Chondrocyte (in vitro differentiated cells): ENCODE measurements around the gene ALK. TPM values are rescaled to one million over a fixed set of nuclear protein-coding genes. Genes with fewer than 3 reads are reported as not detected.

Source experiments
- DNase-seq: peaks from one replicate; pipeline ENCODE4 v3.0.0; 2021; ENCODE audit warnings: mixed read lengths, low spot score
- H3K27ac Mint-ChIP-seq: one replicate; pipeline ENCODE4 v1.8.0; 2021; ENCODE audit warnings: mild to moderate bottlenecking, moderate library complexity, mixed read lengths; ENCODE audit not compliant: unreplicated experiment
- H3K27me3 Mint-ChIP-seq: 2 replicates; pipeline ENCODE4 v1.8.0; 2021; ENCODE audit warnings: low read depth, mixed read lengths
- H3K36me3 Mint-ChIP-seq: 2 replicates; pipeline ENCODE4 v1.8.0; 2021; ENCODE audit warnings: low read depth, mixed read lengths
- H3K4me1 Mint-ChIP-seq: 2 replicates; pipeline ENCODE4 v1.8.0; 2021; ENCODE audit warnings: low read depth, mild to moderate bottlenecking, mixed read lengths
- H3K4me3 Mint-ChIP-seq: one replicate; pipeline ENCODE4 v1.8.0; 2021; ENCODE audit warnings: mild to moderate bottlenecking, moderate library complexity, mixed read lengths; ENCODE audit not compliant: unreplicated experiment
- H3K9me3 Mint-ChIP-seq: 2 replicates; pipeline ENCODE4 v1.8.0; 2021; ENCODE audit warnings: low read depth, mixed read lengths
- total RNA-seq: library from RNA; stranded (reverse); gene quantifications from 3 replicates; pipeline ENCODE4 v1.2.1, GENCODE V29; 2021
- TF ChIP-seq, protein P1 (sequence below): fragments of 200-600 bp; sonication (generic); IDR thresholded peaks from 2 replicates; pipeline ENCODE4 v1.5.0; 2021; ENCODE audit warnings: antibody characterized with exemption, mild to moderate bottlenecking, moderate library complexity

ALK gene
- total RNA-seq, 1 donor from 2014 or later: 0.07 TPM

DNA sequence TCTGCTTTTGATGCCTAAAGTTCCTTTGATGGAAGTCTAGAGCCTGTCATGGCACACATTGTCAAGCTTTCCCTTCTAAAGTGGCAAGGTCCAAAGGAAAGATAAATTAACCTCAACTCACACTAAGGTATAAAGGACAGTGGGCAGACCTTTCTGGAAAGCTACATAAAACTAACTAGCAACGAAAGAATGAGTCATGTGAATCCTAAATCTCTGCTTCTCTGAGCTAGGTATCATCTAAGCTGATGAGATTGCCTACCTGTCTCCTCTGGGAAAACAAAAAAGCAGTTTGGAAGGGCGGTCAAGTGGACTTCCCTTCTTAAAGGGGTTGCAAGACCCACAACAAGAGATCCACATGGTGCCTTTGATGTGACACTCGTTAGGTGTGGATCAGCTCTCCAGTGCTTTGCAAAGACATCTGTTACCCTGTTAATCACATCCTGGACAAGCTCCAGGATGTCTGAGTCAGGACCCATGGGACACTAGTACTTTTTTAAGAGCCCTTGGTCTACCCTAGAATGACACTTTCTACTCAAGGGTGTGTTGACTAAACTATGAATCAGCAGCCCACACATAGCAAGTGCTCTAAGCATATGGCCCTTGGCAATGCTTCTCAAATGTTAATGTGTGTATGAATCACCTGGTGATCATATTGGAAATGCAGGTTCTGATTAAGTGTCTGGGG lies 173.5 kb downstream of the ALK start:
- Mint-ChIP-seq H3K27ac (no peak overlapping the region), H3K4me3 (no peak overlapping the region), H3K27me3 (peaks cover 4% of the 10 kb centered on the region), H3K9me3 (no peaks in the 10 kb centered on the region), H3K36me3 (no peaks in the 10 kb centered on the region), H3K4me1 (peaks cover 17% of the 10 kb centered on the region)
- TF ChIP-seq, protein P1, sequence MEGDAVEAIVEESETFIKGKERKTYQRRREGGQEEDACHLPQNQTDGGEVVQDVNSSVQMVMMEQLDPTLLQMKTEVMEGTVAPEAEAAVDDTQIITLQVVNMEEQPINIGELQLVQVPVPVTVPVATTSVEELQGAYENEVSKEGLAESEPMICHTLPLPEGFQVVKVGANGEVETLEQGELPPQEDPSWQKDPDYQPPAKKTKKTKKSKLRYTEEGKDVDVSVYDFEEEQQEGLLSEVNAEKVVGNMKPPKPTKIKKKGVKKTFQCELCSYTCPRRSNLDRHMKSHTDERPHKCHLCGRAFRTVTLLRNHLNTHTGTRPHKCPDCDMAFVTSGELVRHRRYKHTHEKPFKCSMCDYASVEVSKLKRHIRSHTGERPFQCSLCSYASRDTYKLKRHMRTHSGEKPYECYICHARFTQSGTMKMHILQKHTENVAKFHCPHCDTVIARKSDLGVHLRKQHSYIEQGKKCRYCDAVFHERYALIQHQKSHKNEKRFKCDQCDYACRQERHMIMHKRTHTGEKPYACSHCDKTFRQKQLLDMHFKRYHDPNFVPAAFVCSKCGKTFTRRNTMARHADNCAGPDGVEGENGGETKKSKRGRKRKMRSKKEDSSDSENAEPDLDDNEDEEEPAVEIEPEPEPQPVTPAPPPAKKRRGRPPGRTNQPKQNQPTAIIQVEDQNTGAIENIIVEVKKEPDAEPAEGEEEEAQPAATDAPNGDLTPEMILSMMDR: no peak
- DNase-seq: no peak

GRCh38 chr2:29744976-29745375 lies 176.4 kb downstream of the ALK start:
- Mint-ChIP-seq H3K27me3 (peaks cover 5% of the 10 kb centered on the region), H3K27ac (no peak overlapping the region), H3K4me1 (peaks cover 13% of the 10 kb centered on the region), H3K36me3 (no peaks in the 10 kb centered on the region), H3K9me3 (no peaks in the 10 kb centered on the region), H3K4me3 (no peak overlapping the region)
- DNase-seq: no peak
- TF ChIP-seq, protein P1: no peak

- no peak for DNase-seq
- TF ChIP-seq, protein P1: no peak
- Mint-ChIP-seq H3K27me3 (peaks cover 7% of the 10 kb centered on the region), H3K36me3 (no peaks in the 10 kb centered on the region), H3K9me3 (no peaks in the 10 kb centered on the region), H3K4me3 (no peak overlapping the region), H3K27ac (no peak overlapping the region), H3K4me1 (peaks cover 13% of the 10 kb centered on the region)
Observed at GRCh38 chr2:29743516-29743915, 177.9 kb downstream of the ALK start.

DNA sequence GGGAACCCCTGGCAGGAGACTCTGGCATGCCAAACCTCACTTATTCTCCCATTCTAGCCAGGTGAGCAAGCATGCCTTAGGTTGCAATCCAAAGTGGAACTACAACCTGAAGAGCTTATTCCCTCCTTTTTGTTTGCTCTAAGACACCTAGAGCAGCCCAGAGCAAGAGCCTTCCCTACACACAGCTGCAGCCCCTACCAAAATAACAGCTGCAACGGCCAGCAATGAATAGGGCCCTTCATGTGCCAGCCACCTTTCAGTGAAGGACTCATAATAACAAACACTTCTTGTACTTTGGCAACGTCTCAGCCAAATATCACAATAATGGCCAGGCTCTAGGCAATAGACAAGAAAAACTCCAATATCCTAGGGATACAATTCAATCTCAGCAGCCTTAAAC lies 178.7 kb downstream of the ALK start:
- Mint-ChIP-seq H3K27me3 (peaks cover 9% of the 10 kb centered on the region), H3K4me1 (peaks cover 4% of the 10 kb centered on the region), H3K4me3 (no peak overlapping the region), H3K36me3 (no peaks in the 10 kb centered on the region), H3K27ac (no peak overlapping the region), H3K9me3 (no peaks in the 10 kb centered on the region)
- TF ChIP-seq, protein P1: no peak
- DNase-seq: no peak

DNA sequence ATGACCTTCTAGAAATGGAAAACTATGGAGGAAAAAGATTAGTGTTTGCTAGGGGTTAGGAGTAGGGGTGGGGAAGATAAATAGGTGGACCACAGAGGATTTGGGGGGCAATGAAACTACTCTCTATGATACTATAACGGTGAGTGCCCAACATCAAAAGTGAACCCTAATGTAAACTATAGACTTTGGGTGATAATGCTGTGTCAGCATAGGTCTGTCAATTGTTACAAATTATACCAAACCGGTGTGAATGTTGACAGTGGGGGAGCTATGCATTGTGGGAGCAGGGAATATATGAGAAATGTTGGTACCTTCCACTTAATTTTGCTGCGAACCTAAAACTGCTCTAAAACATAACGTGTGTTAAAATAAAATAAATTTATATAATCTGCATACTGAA lies 180.3 kb downstream of the ALK start:
- TF ChIP-seq, protein P1: no peak
- no peak overlapping the region for H3K4me3 Mint-ChIP-seq
- no peaks in the 10 kb centered on the region for H3K9me3 Mint-ChIP-seq
- H3K27me3 Mint-ChIP-seq: peaks cover 9% of the 10 kb centered on the region
- H3K36me3 Mint-ChIP-seq: no peaks in the 10 kb centered on the region
- H3K27ac Mint-ChIP-seq: no peak overlapping the region
- H3K4me1 Mint-ChIP-seq: no peaks in the 10 kb centered on the region
- DNase-seq: no peak
